Left cardiac atrium (tissue), 2 donors: ENCODE data around the gene C2orf78. TPM values are rescaled to one million over a fixed set of nuclear protein-coding genes. Genes with fewer than 3 reads are reported as not detected.

ENCODE experiments used
- total RNA-seq, 2 donors: library from RNA; stranded (reverse); fragmentation: NEBNext Ultra II Directional; extraction: Animal tissue kit (Norgen Biotek cat#: 25700); gene quantifications; one replicate each; pipeline ENCODE4 v1.2.1, GENCODE V29; 2021
- donor health status: DM: no; HTN: yes; CAD: no; lungs with severe emphysema.
- donor health status: DM: yes; HTN: yes; CAD: no.

Gene C2orf78
- total RNA-seq, 2 donors from 2014 or later, result not detected

Other genes starting within 250 kb of the C2orf78 start
- gene NAT8, start 141.8 kb upstream of the C2orf78 start, total RNA-seq, result not detected
- 10 to 100 TPM; 21.7 to 31.4 TPM for gene TPRKB, start 46.8 kb upstream of the C2orf78 start, total RNA-seq
- gene DUSP11, start 4.1 kb upstream of the C2orf78 start, total RNA-seq, result 10 to 100 TPM; 12.5 to 13.7 TPM
- 10 to 100 TPM; 31.1 to 33.5 TPM for gene STAMBP, start 44.8 kb downstream of the C2orf78 start, total RNA-seq
- gene ACTG2, start 108.8 kb downstream of the C2orf78 start, total RNA-seq, result 10 to 100 TPM; 12.1 to 13.5 TPM
- 10 to 100 TPM; 25.2 to 33.7 TPM for gene DGUOK, start 142.7 kb downstream of the C2orf78 start, total RNA-seq
- gene TET3, start 200.7 kb downstream of the C2orf78 start, total RNA-seq, result 1 to 10 TPM; 3.0 to 4.3 TPM